T-helper 2 cell treated with Interferon-gamma antibody and Interleukin-4, amounts not matched to agents 5 μg/mL and 100 μg/mL, for 36 hours (primary cell): ENCODE data around the gene SLC1A2.
"Not testable (repeated sequence)": the region's sequence is repeated elsewhere in the genome, so short reads cannot be mapped to it uniquely, and the experiment has no call there.

Source experiments
- DNase-seq: peaks from one replicate; pipeline ENCODE4 v3.0.0; 2021; ENCODE audit warnings: low spot score
- H3K27ac Mint-ChIP-seq: one replicate; pipeline ENCODE4 v1.8.0; 2021; ENCODE audit warnings: mild to moderate bottlenecking, mixed read lengths
- H3K27me3 Mint-ChIP-seq: one replicate; pipeline ENCODE4 v1.8.0; 2021; ENCODE audit warnings: low read depth, mixed read lengths
- H3K36me3 Mint-ChIP-seq: one replicate; pipeline ENCODE4 v1.8.0; 2021; ENCODE audit warnings: low read depth, mixed read lengths
- H3K4me1 Mint-ChIP-seq: one replicate; pipeline ENCODE4 v1.8.0; 2021; ENCODE audit warnings: low read depth, mixed read lengths
- H3K4me3 Mint-ChIP-seq: one replicate; pipeline ENCODE4 v1.8.0; 2022; ENCODE audit warnings: mild to moderate bottlenecking, moderate library complexity, mixed read lengths
- H3K9me3 Mint-ChIP-seq: one replicate; pipeline ENCODE4 v1.8.0; 2021; ENCODE audit warnings: mixed read lengths

The SLC1A2 gene

GRCh38 chr11:35227576-35228327, 191.6 kb downstream of the SLC1A2 start:
- Mint-ChIP-seq H3K36me3 (peaks cover 87% of the 10 kb centered on the region), H3K27me3 (no peaks in the 10 kb centered on the region), H3K4me3 (no peak overlapping the region), H3K9me3 (peaks cover 3% of the 10 kb centered on the region), H3K4me1 (peaks cover 6% of the 10 kb centered on the region), H3K27ac (no peak overlapping the region)
- no peak for DNase-seq

DNA sequence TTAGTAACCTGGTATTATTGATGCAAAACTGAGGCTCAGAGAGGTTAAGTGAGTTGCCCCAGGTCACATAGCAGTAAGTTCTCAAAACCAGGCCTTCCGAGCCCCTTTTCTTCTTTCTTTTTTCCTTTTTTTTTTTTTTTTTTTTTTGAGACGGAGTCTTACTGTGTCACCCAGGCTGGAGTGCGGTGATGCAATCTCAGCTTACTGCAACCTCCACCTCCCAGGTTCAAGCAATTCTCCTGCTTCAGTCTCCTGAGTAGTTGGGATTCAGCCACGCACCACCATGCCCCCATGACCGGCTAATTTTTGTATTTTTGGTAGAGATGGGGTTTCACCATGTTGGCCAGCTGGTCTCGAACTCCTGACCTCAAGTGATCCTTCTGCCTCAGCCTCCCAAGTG, 192.6 kb downstream of the SLC1A2 start:
- not testable (repeated sequence) for H3K4me1 Mint-ChIP-seq, H3K27me3 Mint-ChIP-seq, H3K9me3 Mint-ChIP-seq, H3K4me3 Mint-ChIP-seq, DNase-seq, H3K27ac Mint-ChIP-seq
- H3K36me3 Mint-ChIP-seq: peaks cover 84% of the 10 kb centered on the region

DNA sequence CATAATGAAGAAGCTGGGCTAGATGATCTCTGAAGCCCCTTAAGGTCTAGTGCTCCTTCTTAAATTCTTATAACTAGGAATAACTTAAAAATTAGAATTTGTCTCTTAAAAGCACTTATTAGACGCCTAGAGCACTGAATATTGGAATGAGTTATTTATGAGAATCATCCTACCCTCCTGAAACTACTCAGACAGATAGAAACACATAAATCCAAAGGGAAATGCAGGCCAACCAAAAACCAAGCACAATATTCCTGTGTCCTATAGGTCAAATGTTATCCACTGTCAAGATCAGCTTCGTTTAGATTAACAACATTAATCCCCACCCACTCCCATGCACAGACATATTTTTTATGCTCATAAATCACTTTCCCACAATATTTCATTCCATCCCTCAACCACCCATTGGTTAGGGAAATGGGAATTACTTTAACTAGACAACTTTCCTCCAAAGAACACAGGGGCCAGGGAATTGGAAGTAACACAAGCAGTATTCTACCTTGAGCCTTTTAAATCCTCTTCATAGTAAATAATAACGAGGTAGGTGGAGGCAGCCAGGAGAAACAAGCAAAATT, 193.3 kb downstream of the SLC1A2 start:
- DNase-seq: no peak
- Mint-ChIP-seq H3K27me3 (no peaks in the 10 kb centered on the region), H3K9me3 (no peaks in the 10 kb centered on the region), H3K4me3 (no peak overlapping the region), H3K36me3 (peaks cover 81% of the 10 kb centered on the region), H3K27ac (no peak overlapping the region), H3K4me1 (peaks cover 3% of the 10 kb centered on the region)

- Mint-ChIP-seq H3K36me3 (peaks cover 75% of the 10 kb centered on the region), H3K4me1 (peaks cover 5% of the 10 kb centered on the region), H3K9me3 (no peaks in the 10 kb centered on the region), H3K4me3 (no peak overlapping the region), H3K27me3 (no peaks in the 10 kb centered on the region), H3K27ac (no peak overlapping the region)
- no peak for DNase-seq
These were observed 195.4 kb downstream of the SLC1A2 start for GRCh38 chr11:35223991-35224390.

DNA sequence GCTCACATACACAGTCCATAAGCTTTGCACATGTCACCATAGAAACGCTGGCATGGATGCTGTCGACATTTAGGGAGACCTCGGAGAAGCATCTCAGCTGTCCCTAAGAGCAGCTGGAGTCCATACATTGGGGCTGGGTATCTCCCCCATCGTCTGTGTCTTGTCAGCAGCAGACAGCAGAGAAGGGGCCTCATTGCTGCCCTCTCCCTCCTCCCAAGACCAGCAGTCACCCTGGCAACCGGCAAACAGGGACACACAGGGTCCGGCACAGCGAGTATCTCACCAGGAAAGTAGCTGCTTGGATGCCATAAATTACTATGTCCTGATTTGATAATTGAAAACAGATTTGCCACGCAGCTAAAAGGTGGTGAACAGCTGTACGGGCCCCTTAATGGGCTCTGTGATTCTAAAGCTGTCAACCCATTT, 196.0 kb downstream of the SLC1A2 start:
- peaks cover 9% of the 10 kb centered on the region for H3K4me1 Mint-ChIP-seq
- H3K27me3 Mint-ChIP-seq: no peaks in the 10 kb centered on the region
- H3K27ac Mint-ChIP-seq: no peak overlapping the region
- no peak overlapping the region for H3K4me3 Mint-ChIP-seq
- no peaks in the 10 kb centered on the region for H3K9me3 Mint-ChIP-seq
- no peak for DNase-seq
- H3K36me3 Mint-ChIP-seq: peaks cover 76% of the 10 kb centered on the region

DNA sequence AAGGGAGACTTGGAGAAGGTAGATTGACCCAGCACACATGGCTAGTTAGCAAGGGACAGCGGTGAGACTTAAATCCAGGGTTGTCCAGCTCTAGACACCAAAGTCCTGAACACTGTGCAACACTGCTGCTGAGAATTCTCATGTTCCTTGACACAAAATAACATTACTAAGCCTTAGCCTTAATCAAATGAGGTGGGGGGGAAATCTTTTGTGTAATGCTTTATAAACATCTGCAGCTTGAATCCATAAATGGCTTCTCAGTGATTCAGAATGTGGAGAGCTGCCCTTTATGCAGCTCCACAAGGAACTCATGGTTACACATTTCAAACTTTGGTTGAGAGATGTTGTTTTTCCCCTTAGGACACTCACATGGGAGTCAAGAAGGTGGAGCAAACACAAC, 200.4 kb downstream of the SLC1A2 start:
- DNase-seq: no peak
- Mint-ChIP-seq H3K4me3 (no peak overlapping the region), H3K4me1 (peaks cover 38% of the 10 kb centered on the region), H3K36me3 (peaks cover 79% of the 10 kb centered on the region), H3K27ac (no peak overlapping the region), H3K9me3 (no peaks in the 10 kb centered on the region), H3K27me3 (no peaks in the 10 kb centered on the region)

- Mint-ChIP-seq H3K27me3 (no peaks in the 10 kb centered on the region), H3K36me3 (peaks cover 76% of the 10 kb centered on the region), H3K9me3 (no peaks in the 10 kb centered on the region), H3K4me1 (peaks cover 43% of the 10 kb centered on the region), H3K27ac (peak overlapping the region; percentile 87), H3K4me3 (peak overlapping the region; percentile 50)
- peak; percentile 7 for DNase-seq
These were observed 202.2 kb downstream of the SLC1A2 start for GRCh38 chr11:35216962-35217678.

DNA sequence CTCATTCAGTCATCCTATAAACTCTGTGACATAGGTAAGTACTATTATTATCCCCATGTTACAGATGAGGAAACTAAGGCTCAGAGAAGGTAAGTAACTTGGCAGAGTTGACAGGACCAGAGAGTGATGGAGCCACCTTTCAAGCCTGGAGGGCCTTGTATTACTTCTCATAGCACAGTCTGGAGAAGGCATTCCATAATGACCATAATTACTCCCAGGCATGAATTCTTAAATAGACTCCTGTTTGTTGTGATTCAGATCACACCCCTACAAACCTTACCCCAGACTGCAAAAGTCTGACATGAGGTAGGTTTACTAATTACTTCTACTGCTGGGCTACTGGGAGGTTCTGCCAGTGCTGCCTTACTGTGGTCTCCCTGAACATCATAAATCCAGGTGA, 203.4 kb downstream of the SLC1A2 start:
- Mint-ChIP-seq H3K4me1 (peaks cover 41% of the 10 kb centered on the region), H3K36me3 (peaks cover 80% of the 10 kb centered on the region), H3K27ac (no peak overlapping the region), H3K9me3 (peaks cover 1% of the 10 kb centered on the region), H3K4me3 (no peak overlapping the region), H3K27me3 (no peaks in the 10 kb centered on the region)
- DNase-seq: no peak

- Mint-ChIP-seq H3K36me3 (peaks cover 85% of the 10 kb centered on the region), H3K27me3 (no peaks in the 10 kb centered on the region), H3K4me1 (peaks cover 41% of the 10 kb centered on the region), H3K4me3 (no peak overlapping the region), H3K27ac (peak overlapping the region; percentile 38), H3K9me3 (peaks cover 13% of the 10 kb centered on the region)
- DNase-seq: peak; percentile 49
These were observed 204.6 kb downstream of the SLC1A2 start for GRCh38 chr11:35214792-35215193.

- Mint-ChIP-seq H3K4me3 (no peak overlapping the region), H3K27me3 (no peaks in the 10 kb centered on the region), H3K9me3 (peaks cover 18% of the 10 kb centered on the region), H3K36me3 (peaks cover 85% of the 10 kb centered on the region), H3K27ac (peak overlapping the region; percentile 38), H3K4me1 (peaks cover 39% of the 10 kb centered on the region)
- no peak for DNase-seq
These were observed 205.1 kb downstream of the SLC1A2 start for GRCh38 chr11:35214226-35214770.

GRCh38 chr11:35211952-35212351, 207.4 kb downstream of the SLC1A2 start:
- Mint-ChIP-seq H3K9me3 (peaks cover 29% of the 10 kb centered on the region), H3K4me3 (no peak overlapping the region), H3K27me3 (no peaks in the 10 kb centered on the region), H3K36me3 (peaks cover 88% of the 10 kb centered on the region), H3K27ac (no peak overlapping the region), H3K4me1 (peaks cover 27% of the 10 kb centered on the region)
- DNase-seq: no peak

DNA sequence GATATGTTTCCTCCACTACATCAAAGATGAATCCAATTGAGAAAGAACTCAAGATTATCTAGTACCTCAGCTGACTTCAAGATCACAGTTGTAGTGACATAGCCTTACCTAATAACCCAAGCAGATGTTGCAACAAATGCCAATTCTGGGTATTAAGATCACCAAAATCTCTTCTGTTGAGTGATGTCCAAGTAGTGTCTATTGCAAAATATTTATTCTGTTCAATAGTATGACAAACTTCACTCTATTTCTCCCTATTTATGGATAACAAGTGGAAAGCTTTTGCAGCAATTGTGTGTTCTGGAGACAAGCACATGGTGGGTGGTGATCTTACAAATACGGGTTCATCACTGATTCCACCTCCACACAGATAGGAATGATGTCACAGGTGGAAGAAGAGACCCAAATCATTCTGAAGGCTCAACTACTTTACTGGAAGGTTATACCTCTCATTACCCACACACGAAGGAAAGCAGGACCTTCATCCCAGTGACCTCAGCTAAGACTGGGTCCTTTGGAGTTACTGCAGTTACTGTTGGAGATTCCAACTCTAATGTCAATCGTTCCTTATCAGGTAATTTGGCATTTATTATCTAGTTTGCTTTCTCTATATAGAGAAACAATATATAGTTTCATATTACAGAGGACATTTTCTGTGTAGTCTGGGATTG, 208.3 kb downstream of the SLC1A2 start:
- no peak for DNase-seq
- no peak overlapping the region for H3K27ac Mint-ChIP-seq
- H3K9me3 Mint-ChIP-seq: peaks cover 29% of the 10 kb centered on the region
- H3K36me3 Mint-ChIP-seq: peaks cover 89% of the 10 kb centered on the region
- H3K4me3 Mint-ChIP-seq: no peak overlapping the region
- H3K27me3 Mint-ChIP-seq: no peaks in the 10 kb centered on the region
- H3K4me1 Mint-ChIP-seq: peaks cover 18% of the 10 kb centered on the region

DNA sequence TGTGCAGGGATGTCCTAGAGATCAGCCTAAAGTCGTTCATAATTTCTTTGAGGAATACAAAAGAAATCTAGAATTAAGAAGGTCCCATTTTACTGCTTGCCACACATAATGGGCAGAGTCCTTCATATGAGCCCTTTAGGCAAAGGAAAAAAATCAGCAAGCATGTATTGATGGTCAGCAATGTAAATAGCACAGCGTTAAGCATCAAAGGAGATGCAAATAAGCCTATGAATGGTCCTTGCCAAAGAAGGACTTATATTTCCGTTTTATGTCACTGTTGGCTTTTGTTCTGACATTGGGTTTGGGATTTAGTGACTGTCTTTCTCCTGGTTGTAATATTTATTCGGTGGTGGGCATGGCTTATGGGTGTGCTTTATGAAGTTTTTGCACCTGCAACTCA, 210.6 kb downstream of the SLC1A2 start:
- Mint-ChIP-seq H3K27ac (no peak overlapping the region), H3K36me3 (peaks cover 89% of the 10 kb centered on the region), H3K4me3 (no peak overlapping the region), H3K27me3 (no peaks in the 10 kb centered on the region), H3K9me3 (peaks cover 29% of the 10 kb centered on the region), H3K4me1 (peaks cover 3% of the 10 kb centered on the region)
- DNase-seq: no peak
